CD4-positive, alpha-beta T cell treated with Interleukin-17A for 4 hours (primary cell): ENCODE results near the gene HCN4.
"Not testable (repeated sequence)": the region's sequence is repeated elsewhere in the genome, so short reads cannot be mapped to it uniquely, and the experiment has no call there.

Experiments used
- DNase-seq: peaks from one replicate; pipeline ENCODE4 v3.0.0-alpha.2; 2020; ENCODE audit warnings: mixed read lengths

HCN4 gene

GRCh38 chr15:73323956-73324355 is 44.8 kb downstream of the HCN4 start:
- DNase-seq: no peak

- no peak for DNase-seq
Measured at GRCh38 chr15:73323374-73323955, 45.3 kb downstream of the HCN4 start.

GRCh38 chr15:73322665-73323373 is 45.9 kb downstream of the HCN4 start:
- no peak for DNase-seq

GRCh38 chr15:73321496-73322450 is 47.0 kb downstream of the HCN4 start:
- DNase-seq: no peak

- DNase-seq: no peak
Measured at GRCh38 chr15:73320619-73321180, 48.1 kb downstream of the HCN4 start.

GRCh38 chr15:73319460-73320245 is 49.1 kb downstream of the HCN4 start:
- DNase-seq: no peak

- DNase-seq: no peak
Measured at GRCh38 chr15:73318463-73319351, 50.1 kb downstream of the HCN4 start.

GRCh38 chr15:73317651-73318462 is 50.9 kb downstream of the HCN4 start:
- no peak for DNase-seq

- no peak for DNase-seq
Measured at GRCh38 chr15:73313861-73314260, 54.9 kb downstream of the HCN4 start.

GRCh38 chr15:73308305-73308704 is 60.5 kb downstream of the HCN4 start:
- DNase-seq: no peak

- no peak for DNase-seq
Measured at GRCh38 chr15:73305331-73306211, 63.2 kb downstream of the HCN4 start.

GRCh38 chr15:73303636-73304035 is 65.1 kb downstream of the HCN4 start:
- no peak for DNase-seq

GRCh38 chr15:73300286-73300685 is 68.5 kb downstream of the HCN4 start:
- DNase-seq: not testable (repeated sequence)

GRCh38 chr15:73298522-73299245 is 70.1 kb downstream of the HCN4 start:
- no peak for DNase-seq

- DNase-seq: no peak
Measured at GRCh38 chr15:73296609-73297353, 72.0 kb downstream of the HCN4 start.

GRCh38 chr15:73295630-73296286 is 73.0 kb downstream of the HCN4 start:
- no peak for DNase-seq

- DNase-seq: no peak
Measured at GRCh38 chr15:73293773-73294172, 75.0 kb downstream of the HCN4 start.
